Stimulated activated CD8-positive, alpha-beta memory T cell treated with anti-CD3 and anti-CD28 coated beads, Interleukin-7, amount 100 ng/mL, for 24 hours (primary cell): ENCODE results near the gene REXO4.

Experiments
- DNase-seq: peaks from one replicate; pipeline ENCODE4 v3.0.0-alpha.2; 2020; ENCODE audit warnings: low read depth

Gene REXO4, protein sequence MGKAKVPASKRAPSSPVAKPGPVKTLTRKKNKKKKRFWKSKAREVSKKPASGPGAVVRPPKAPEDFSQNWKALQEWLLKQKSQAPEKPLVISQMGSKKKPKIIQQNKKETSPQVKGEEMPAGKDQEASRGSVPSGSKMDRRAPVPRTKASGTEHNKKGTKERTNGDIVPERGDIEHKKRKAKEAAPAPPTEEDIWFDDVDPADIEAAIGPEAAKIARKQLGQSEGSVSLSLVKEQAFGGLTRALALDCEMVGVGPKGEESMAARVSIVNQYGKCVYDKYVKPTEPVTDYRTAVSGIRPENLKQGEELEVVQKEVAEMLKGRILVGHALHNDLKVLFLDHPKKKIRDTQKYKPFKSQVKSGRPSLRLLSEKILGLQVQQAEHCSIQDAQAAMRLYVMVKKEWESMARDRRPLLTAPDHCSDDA

DNA sequence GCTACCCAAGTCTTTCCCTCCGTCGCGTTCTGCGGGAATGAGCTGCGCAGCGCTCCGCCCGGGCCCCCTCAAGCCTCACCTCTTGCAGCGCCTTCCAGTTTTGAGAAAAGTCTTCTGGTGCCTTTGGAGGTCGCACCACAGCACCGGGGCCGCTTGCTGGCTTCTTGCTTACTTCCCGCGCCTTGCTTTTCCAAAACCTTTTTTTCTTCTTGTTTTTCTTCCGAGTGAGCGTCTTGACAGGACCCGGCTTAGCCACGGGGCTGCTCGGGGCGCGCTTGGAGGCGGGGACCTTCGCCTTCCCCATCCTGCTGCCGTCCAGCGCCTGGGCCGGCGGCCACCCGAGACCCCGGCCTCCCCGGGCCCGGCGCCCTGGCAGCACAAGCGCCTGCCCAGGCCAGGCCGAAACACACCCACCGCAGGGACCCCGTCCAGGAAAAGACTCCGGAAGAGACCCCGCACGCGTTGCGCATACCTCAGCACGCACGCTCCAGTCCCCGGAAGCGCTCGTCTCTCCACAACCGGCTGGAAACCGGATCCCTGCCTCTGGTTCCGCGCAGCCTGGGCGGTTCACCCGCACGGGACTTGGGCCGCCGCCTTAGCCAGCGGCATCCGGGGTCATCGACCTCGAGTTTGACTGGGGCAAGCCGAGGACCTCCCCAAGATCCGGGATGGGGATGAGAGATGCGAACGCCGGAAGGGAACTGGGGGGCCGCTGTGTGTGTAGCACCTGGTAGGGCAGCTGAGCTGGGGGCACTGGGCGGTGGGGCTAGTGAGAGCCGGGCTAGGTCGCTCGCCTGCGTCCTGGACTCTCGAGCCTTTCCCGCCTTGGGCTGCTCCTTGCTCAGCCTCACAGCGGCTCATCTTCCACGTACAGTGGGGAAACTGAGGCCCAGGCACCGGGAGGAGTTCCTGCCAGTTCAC is at the start of gene REXO4:
TSS of gene REXO4 (minus strand) at position 470 of the 921 bp plus-strand sequence. CDS start at position 304, 166 bp downstream.
- DNase-seq = peak; percentile 74

- no peak for DNase-seq
Measured at GRCh38 chr9:133467101-133467500, 49.3 kb upstream of the REXO4 start.

- no peak for DNase-seq
Measured at GRCh38 chr9:133465984-133466383, 48.2 kb upstream of the REXO4 start.

DNA sequence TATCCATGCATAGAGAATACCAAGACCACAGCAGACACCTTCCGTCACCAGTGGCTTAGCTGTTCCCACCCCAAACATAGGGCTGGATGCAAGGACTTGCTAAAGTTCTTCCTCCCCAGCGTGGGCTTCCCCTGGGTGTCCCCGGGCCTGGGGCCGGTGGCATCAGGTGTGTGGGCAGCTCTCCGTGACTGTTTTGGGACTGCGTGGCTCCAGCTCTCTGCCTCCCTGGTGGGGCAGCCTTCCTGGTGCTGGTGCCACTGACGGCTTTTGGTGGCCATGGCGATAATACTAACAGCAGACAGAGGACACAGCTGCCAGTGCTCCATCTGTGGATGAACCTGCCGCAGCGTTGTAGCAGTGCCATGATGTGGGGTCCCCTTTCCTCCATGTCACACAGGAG is 46.8 kb upstream of the REXO4 start:
- no peak for DNase-seq

GRCh38 chr9:133463864-133464615 is 46.2 kb upstream of the REXO4 start:
- DNase-seq = no peak

- DNase-seq = no peak
Measured at GRCh38 chr9:133463234-133463863, 45.5 kb upstream of the REXO4 start.

- DNase-seq = no peak
Measured at GRCh38 chr9:133461975-133462374, 44.2 kb upstream of the REXO4 start.

DNA sequence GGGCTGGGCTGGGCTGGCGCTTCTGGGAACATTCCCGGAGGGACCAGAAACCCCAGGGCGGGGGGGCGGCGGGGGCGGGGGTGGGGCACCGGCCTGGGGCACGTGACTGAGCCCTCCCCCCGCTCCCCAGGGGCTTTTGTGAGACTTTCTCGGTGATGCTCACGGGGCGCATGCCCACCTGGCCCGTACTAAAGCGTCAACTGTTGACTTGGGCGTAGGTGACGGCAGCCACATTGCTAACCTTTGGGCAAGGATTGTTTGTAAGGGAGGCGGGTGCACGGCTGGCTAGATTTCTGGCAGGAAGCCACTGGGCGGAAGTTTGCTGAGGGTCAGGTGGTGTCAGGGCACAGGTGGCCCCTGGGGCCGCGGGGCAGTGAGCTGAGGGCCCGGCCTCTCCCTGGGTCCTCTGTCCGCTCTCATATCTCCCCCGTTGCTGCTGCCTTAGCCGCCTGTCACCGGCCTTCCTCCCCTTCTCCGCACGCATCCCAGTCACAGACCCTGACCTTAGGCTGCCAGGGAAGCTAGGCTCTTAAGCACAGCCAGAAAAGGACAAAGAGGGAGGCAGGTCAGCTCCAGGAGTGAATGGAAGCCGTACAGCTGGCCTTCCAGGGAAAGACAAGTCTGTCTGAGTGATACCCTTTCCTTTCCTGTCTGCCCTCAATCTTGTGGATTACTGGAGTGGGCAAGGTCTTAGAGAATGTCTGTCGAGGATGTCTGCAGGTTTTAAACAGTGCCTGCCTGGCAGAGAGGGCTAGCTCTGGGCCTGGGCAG is 42.8 kb upstream of the REXO4 start:
- DNase-seq = no peak

GRCh38 chr9:133459476-133460404 is 41.9 kb upstream of the REXO4 start, which contains the start of gene CACFD1:
Gene CACFD1, plus strand, starts transcription at chr9:133459978. Its CDS starts 89 bp downstream, at chr9:133460067.
- peak; percentile 87 for DNase-seq

DNA sequence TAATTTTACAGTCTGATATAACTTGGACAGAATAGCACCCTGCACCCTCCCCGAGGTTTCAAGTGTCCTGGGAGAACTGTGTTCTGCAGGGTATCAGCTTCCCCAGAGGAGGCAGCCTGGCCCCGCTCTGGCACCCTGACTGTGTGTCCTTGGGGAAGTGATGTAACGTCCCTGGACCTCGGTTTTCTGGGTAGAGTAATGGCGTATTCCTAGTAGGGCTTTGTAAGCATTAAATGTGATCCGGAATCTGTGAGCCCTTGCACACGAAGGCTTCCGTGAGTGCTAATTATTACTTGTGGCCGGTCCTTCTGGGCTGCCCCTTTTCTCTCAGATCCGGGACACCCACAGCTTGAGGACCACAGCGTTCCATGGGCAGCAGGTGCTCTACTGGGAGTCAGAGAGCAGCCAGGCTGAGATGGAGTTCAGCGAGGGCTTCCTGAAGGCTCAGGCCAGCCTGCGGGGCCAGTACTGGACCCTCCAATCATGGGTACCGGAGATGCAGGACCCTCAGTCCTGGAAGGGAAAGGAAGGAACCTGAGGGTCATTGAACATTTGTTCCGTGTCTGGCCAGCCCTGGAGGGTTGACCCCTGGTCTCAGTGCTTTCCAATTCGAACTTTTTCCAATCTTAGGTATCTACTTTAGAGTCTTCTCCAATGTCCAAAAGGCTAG is 41.0 kb upstream of the REXO4 start:
- no peak for DNase-seq

DNA sequence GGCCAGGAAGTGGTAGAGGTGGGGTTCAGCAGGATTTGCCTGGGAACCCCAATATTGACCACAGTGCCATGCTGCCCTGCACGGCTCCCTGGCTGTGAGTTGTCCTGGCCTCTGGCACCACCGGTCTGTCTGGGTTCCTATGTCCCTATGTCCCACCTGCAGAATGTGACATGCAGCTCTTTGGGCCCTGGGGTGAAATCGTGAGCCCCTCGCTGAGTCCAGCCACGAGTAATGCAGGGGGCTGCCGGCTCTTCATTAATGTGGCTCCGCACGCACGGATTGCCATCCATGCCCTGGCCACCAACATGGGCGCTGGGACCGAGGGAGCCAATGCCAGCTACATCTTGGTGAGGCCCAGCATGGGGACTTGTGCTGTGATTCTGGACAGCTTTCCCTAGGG is 39.9 kb upstream of the REXO4 start:
- no peak for DNase-seq

- DNase-seq = no peak
Measured at GRCh38 chr9:133457233-133457632, 39.4 kb upstream of the REXO4 start.

- DNase-seq = no peak
Measured at GRCh38 chr9:133456409-133456808, 38.6 kb upstream of the REXO4 start.

GRCh38 chr9:133455936-133456335 is 38.1 kb upstream of the REXO4 start:
- DNase-seq = no peak

- no peak for DNase-seq
Measured at GRCh38 chr9:133454943-133455673, 37.3 kb upstream of the REXO4 start.

- DNase-seq = no peak
Measured at GRCh38 chr9:133454325-133454724, 36.5 kb upstream of the REXO4 start.

GRCh38 chr9:133453651-133454050 is 35.8 kb upstream of the REXO4 start:
- no peak for DNase-seq

GRCh38 chr9:133452562-133452961 is 34.8 kb upstream of the REXO4 start:
- DNase-seq = no peak
